VCaP (cell line): ENCODE measurements around the gene DHCR7.
"Not testable (repeated sequence)": the region's sequence is repeated elsewhere in the genome, so short reads cannot be mapped to it uniquely, and the experiment has no call there.

Experiments used
- H3K27ac ChIP-seq: fragments of 450-650 bp; 2 replicates; pipeline ENCODE4 v1.5.1; 2017
- TF ChIP-seq, protein P1 (sequence below): fragments of 450-650 bp; conservative IDR thresholded peaks from 2 replicates; pipeline ENCODE4 v1.5.1; 2017; ENCODE audit warnings: mild to moderate bottlenecking, moderate library complexity

Gene DHCR7

DNA sequence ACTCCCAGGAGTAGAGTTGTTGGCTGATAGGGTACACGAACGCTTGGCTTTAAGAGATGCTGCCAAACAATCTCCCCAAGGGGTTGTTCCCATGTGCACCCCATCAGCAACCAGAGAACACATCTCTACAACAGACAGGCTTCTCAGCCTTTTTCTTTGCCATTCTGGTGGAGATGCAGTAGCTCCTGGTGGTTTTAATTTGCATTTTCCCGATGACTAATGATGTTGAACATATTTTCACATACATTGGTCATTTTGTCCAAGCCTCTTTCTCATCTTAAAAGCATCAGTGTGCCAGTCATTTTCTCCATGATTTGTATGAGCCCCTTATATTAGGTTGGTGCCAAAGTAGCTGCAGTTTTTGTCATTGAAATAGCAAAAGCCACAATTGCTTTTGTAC is 21.8 kb downstream of the DHCR7 start:
- TF ChIP-seq, protein P1, sequence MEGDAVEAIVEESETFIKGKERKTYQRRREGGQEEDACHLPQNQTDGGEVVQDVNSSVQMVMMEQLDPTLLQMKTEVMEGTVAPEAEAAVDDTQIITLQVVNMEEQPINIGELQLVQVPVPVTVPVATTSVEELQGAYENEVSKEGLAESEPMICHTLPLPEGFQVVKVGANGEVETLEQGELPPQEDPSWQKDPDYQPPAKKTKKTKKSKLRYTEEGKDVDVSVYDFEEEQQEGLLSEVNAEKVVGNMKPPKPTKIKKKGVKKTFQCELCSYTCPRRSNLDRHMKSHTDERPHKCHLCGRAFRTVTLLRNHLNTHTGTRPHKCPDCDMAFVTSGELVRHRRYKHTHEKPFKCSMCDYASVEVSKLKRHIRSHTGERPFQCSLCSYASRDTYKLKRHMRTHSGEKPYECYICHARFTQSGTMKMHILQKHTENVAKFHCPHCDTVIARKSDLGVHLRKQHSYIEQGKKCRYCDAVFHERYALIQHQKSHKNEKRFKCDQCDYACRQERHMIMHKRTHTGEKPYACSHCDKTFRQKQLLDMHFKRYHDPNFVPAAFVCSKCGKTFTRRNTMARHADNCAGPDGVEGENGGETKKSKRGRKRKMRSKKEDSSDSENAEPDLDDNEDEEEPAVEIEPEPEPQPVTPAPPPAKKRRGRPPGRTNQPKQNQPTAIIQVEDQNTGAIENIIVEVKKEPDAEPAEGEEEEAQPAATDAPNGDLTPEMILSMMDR = no peak
- H3K27ac ChIP-seq = no peak overlapping the region

DNA sequence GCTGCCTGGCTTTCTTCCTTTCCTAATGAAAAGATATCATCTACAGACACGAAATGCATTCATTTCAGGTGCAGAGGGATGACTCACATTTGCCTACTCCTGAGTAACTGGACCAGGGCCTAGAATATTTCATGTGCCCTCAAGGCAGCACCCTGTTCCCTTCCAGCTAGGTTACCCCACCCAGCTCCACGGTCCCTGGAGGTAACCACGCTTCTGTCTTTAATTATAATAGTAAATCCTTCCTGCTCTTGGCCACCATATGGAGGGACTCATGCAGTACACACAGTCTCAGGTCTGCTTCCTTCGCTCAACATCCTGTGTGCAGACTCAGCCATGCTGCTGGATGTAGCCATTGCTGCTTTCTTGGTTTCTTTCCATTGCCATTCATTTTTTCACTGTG is 22.3 kb downstream of the DHCR7 start:
- TF ChIP-seq, protein P1 = no peak
- no peak overlapping the region for H3K27ac ChIP-seq

DNA sequence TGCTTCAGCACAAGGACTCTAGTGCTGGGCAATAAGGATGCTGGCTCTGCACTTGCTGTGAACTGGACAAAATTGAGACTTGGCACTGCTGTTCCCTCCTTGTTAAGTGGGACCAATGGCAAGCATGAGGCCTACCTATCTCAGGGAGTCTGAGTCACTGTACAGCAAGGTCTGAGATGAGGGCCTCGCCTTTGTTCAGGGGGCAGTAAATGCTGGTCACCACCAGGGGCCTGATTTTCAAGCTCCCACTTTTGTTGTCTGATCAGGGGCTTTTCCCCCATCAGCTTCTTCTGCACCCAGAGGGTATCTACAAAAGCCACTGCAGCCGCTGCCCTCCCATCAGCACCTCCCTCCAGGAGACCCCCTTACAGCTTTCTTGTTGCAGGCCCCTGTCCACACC is 22.8 kb downstream of the DHCR7 start:
- TF ChIP-seq, protein P1 = no peak
- H3K27ac ChIP-seq = no peak overlapping the region

DNA sequence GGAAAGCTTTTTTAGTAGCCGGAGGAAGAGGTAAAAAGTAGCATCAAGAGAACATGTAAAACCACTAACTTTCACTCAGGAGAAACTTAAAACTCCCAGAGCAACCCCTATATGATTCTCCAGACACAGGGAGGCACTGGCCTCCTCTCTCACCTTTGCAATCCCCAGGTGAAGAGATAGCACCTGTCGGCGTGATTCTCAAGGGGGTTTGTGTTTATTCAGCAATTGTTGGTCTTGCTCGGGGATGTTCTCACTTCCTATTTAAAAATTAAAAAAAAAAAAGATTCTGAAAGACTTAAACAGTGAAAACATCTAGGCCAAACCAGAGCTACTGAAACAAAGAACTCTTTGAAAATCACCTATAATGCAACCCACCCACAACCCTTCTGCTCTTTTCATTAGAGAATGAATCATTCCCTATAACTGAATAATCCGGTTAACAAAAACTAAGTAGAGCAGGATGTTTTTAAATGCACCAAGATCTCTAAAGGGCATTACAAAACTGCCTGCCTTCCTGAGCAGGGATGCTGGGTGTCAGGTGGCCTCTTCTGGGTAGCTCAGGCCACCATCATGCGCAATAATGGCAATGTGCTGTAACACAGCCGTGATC is 24.9 kb downstream of the DHCR7 start:
- H3K27ac ChIP-seq = no peak overlapping the region
- TF ChIP-seq, protein P1 = no peak

DNA sequence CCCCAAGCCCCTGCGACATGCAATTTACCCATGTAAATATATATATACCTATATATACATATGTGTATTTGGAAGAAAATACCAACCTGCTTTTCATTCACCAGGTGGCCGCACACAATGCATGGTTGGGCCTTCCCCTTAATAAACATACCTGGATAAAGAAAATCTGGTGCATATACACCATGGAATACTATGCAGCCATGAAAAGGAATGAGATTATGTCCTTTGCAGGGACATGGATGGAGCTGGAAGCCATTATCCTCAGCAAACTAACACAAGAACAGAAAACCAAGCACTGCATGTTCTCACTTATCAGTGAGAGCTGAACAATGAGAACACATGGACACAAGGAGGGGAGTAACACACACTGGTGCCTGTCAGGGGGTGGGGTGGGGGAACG is 25.9 kb downstream of the DHCR7 start:
- H3K27ac ChIP-seq = not testable (repeated sequence)

DNA sequence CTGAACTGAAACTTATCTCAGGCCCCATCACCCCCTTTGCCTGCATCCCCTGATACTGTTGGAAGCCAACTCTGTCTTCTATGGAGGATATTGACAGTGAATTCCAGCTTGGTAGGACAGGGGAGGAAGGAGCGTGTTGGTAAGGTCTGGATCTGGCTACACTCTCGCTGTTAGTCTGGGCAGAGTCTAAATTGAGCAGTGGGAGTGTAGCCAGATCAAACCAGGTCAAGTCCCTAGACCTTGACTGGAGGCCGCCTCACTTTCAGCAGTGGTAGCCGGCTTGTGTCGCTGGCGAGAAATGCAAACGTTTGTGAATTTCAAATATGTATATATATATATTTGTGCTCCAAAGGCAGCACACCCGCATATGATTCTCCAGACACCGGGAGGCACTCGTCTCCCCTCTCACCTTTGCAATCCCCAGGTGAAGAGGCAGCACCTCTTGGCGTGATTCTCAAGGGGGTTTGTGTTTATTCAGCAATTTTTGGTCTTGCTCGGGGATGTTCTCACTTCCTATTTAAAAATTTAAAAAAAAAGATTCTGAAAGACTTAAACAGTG is 26.7 kb downstream of the DHCR7 start:
- H3K27ac ChIP-seq = no peak overlapping the region
- TF ChIP-seq, protein P1 = no peak

DNA sequence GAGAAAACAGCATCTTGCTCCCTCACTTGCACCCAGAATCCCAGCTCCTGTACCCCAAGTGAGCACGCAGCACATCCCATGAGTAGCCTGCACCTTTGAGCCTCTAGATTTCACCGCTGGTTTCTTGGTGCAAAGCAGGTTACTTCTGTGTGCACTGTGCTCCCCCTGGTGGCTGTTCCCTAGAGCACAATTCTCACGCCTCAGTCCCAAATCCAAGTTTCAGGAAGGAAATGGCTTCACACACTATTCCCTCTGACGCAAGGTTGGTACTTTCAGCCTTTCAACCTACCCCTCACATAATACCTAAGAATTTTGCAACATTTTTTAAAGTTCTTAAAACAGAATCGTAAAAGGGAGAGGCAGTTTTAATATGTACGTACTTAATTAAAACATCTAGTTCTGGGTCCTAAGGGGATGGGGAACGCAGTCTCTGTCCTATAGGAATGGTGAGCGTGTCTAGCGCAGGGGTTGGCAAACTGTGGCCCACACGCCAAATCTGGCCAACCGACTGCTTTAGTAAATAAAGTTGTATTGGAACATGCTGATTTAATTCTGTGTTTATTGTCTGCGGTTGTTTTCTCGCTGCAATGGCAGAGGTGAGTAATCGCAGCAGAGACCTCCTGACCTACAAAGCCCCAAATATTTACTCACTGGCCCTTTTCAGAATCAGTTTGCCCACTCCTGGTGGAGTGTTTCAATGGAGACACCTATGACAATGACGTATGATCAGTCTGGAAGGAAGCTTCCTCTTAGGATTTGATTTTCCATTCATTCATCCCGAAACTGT is 27.5 kb downstream of the DHCR7 start:
- no peak overlapping the region for H3K27ac ChIP-seq
- TF ChIP-seq, protein P1 = peak; percentile 80

DNA sequence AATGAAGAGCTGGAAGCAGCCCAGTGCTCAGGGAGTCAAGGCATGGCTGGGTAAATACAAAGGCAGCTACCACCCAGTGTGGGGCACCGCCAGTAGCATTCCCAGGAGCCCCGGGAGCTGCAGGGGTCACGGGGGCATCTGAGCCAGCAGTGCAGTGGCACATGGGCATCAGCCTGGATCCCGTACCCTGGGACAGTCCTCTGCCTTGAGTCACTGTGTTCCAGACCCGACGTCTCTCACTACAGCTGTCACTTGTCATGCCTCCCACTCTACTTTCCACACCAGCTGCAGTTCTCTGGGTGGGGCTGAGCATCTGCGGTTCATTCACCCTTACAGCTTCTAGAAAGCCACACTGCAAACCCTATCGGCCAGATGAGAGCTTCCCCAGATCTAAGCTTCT is 29.6 kb downstream of the DHCR7 start:
- TF ChIP-seq, protein P1 = no peak
- no peak overlapping the region for H3K27ac ChIP-seq
